Mesothelial cell of epicardium (in vitro differentiated cells): ENCODE data around the gene SND1. TPM values are rescaled to one million over a fixed set of nuclear protein-coding genes. Genes with fewer than 3 reads are reported as not detected.

Experiments used
- DNase-seq, 2 experiments: peaks; one replicate each; pipeline ENCODE4 v3.0.0; 2021; ENCODE audit warnings: low spot score in 2 of 2; ENCODE audit not compliant: unreplicated experiment in 2 of 2
- H3K27ac Mint-ChIP-seq: 2 replicates; pipeline ENCODE4 v1.8.0; 2021; ENCODE audit warnings: mixed read lengths
- H3K27me3 Mint-ChIP-seq: 2 replicates; pipeline ENCODE4 v1.8.0; 2021; ENCODE audit warnings: low read depth, mixed read lengths
- H3K36me3 Mint-ChIP-seq: 2 replicates; pipeline ENCODE4 v1.8.0; 2021; ENCODE audit warnings: mixed read lengths
- H3K4me1 Mint-ChIP-seq: 2 replicates; pipeline ENCODE4 v1.8.0; 2021; ENCODE audit warnings: mixed read lengths
- H3K4me3 Mint-ChIP-seq: 2 replicates; pipeline ENCODE4 v1.8.0; 2021; ENCODE audit warnings: mild to moderate bottlenecking, moderate library complexity, mixed read lengths
- H3K9me3 Mint-ChIP-seq: 2 replicates; pipeline ENCODE4 v1.8.0; 2021; ENCODE audit warnings: mixed read lengths
- CTCF ChIP-seq: fragments of 200-600 bp; sonication (generic); IDR thresholded peaks from one replicate; pipeline ENCODE4 v1.5.0; 2021; ENCODE audit warnings: antibody characterized with exemption; ENCODE audit not compliant: unreplicated experiment
- total RNA-seq: library from RNA; stranded (reverse); gene quantifications from 3 replicates; pipeline ENCODE4 v1.2.1, GENCODE V29; 2021

The SND1 gene
- total RNA-seq, 1 donor from 2014 or later = 211 TPM

GRCh38 chr7:128020159-128020558, 368.2 kb downstream of the SND1 start:
- no peaks in the 10 kb centered on the region for H3K27me3 Mint-ChIP-seq
- H3K4me1 Mint-ChIP-seq = peaks cover 9% of the 10 kb centered on the region
- TF ChIP-seq CTCF = peak; percentile 64
- no peak overlapping the region for H3K27ac Mint-ChIP-seq
- no peak for DNase-seq
- H3K4me3 Mint-ChIP-seq = no peak overlapping the region
- no peaks in the 10 kb centered on the region for H3K9me3 Mint-ChIP-seq
- H3K36me3 Mint-ChIP-seq = peaks cover 4% of the 10 kb centered on the region

- Mint-ChIP-seq H3K36me3 (peaks cover 4% of the 10 kb centered on the region), H3K4me3 (no peak overlapping the region), H3K9me3 (no peaks in the 10 kb centered on the region), H3K27ac (no peak overlapping the region), H3K4me1 (peaks cover 9% of the 10 kb centered on the region), H3K27me3 (no peaks in the 10 kb centered on the region)
- no peak for DNase-seq
- TF ChIP-seq CTCF = no peak
These were observed 369.4 kb downstream of the SND1 start for GRCh38 chr7:128021366-128021765.

GRCh38 chr7:128022631-128023532, 370.9 kb downstream of the SND1 start:
- DNase-seq = no peak
- peaks cover 4% of the 10 kb centered on the region for H3K36me3 Mint-ChIP-seq
- no peak overlapping the region for H3K27ac Mint-ChIP-seq
- H3K4me3 Mint-ChIP-seq = no peak overlapping the region
- TF ChIP-seq CTCF = no peak
- H3K9me3 Mint-ChIP-seq = no peaks in the 10 kb centered on the region
- peaks cover 16% of the 10 kb centered on the region for H3K4me1 Mint-ChIP-seq
- no peaks in the 10 kb centered on the region for H3K27me3 Mint-ChIP-seq

GRCh38 chr7:128024151-128024550, 372.2 kb downstream of the SND1 start:
- no peak for TF ChIP-seq CTCF
- no peak overlapping the region for H3K4me3 Mint-ChIP-seq
- no peak for DNase-seq
- peaks cover 8% of the 10 kb centered on the region for H3K36me3 Mint-ChIP-seq
- peaks cover 17% of the 10 kb centered on the region for H3K4me1 Mint-ChIP-seq
- H3K27me3 Mint-ChIP-seq = peaks cover 3% of the 10 kb centered on the region
- no peak overlapping the region for H3K27ac Mint-ChIP-seq
- no peaks in the 10 kb centered on the region for H3K9me3 Mint-ChIP-seq

GRCh38 chr7:128025380-128025779, 373.4 kb downstream of the SND1 start:
- TF ChIP-seq CTCF = no peak
- Mint-ChIP-seq H3K4me1 (peaks cover 19% of the 10 kb centered on the region), H3K27ac (no peak overlapping the region)

More at GRCh38 chr7:128025380-128025779, 373.4 kb downstream of the SND1 start:
- H3K27me3 Mint-ChIP-seq = peaks cover 15% of the 10 kb centered on the region
- peaks cover 12% of the 10 kb centered on the region for H3K36me3 Mint-ChIP-seq
- no peak overlapping the region for H3K4me3 Mint-ChIP-seq
- no peak for DNase-seq
- no peaks in the 10 kb centered on the region for H3K9me3 Mint-ChIP-seq
